Peyer's patch (tissue), 4 donors: ENCODE data around the gene DARS1.

ENCODE experiments used
- CTCF ChIP-seq, 6 experiments: fragments of 450-650 bp in 4 of 6; fragments of 200-600 bp in 2 of 6; sonication (generic) in 1 of 6; IDR thresholded peaks; one replicate each; pipeline ENCODE4 v1.5.1; 2017 to 2019; ENCODE audit warnings: antibody characterized with exemption in 6 of 6, mild to moderate bottlenecking in 3 of 6, moderate library complexity in 1 of 6
- POLR2A ChIP-seq, 2 donors: fragments of 450-650 bp; IDR thresholded peaks; one replicate each; pipeline ENCODE4 v1.5.1; 2017; ENCODE audit warnings: antibody characterized with exemption in 2 of 2, mild to moderate bottlenecking in 2 of 2, moderate library complexity in 2 of 2

DNA sequence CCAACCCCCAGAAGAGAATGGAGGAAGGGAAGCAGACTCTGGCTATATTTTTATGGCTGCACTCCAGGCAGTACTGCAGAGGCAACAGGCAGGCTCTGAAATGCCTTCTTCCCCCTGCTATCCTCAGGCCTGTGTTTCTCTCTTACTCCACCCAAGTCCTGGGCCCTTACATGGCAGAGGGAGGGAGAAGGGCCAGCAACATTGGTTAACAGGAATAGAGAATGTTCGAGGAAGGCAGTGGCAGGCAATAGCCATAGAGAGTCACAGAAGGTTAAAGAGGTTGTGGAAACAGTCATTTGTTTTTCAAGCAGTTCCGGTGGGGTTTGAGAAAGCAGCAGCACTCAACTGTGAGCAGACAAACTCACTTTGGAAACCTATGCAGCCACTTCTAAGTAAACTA lies 15.1 kb upstream of the DARS1 start:
- TF ChIP-seq CTCF (IDR thresholded peaks at IDR 0.05) (no peak), POLR2A (IDR thresholded peaks at IDR 0.05) (no peak)
